ENCODE measurements around the gene LMCD1. TPM values are rescaled to one million over a fixed set of nuclear protein-coding genes. Genes with fewer than 3 reads are reported as not detected.
A peak's percentile ranks its signal among the peaks of the same experiment; 100 is the strongest.

LMCD1 gene
- total and polyA plus RNA-seq, 2 of the 4 experiments (the other 2 are of a cell fraction) = 50.0 to 53.8 TPM

DNA sequence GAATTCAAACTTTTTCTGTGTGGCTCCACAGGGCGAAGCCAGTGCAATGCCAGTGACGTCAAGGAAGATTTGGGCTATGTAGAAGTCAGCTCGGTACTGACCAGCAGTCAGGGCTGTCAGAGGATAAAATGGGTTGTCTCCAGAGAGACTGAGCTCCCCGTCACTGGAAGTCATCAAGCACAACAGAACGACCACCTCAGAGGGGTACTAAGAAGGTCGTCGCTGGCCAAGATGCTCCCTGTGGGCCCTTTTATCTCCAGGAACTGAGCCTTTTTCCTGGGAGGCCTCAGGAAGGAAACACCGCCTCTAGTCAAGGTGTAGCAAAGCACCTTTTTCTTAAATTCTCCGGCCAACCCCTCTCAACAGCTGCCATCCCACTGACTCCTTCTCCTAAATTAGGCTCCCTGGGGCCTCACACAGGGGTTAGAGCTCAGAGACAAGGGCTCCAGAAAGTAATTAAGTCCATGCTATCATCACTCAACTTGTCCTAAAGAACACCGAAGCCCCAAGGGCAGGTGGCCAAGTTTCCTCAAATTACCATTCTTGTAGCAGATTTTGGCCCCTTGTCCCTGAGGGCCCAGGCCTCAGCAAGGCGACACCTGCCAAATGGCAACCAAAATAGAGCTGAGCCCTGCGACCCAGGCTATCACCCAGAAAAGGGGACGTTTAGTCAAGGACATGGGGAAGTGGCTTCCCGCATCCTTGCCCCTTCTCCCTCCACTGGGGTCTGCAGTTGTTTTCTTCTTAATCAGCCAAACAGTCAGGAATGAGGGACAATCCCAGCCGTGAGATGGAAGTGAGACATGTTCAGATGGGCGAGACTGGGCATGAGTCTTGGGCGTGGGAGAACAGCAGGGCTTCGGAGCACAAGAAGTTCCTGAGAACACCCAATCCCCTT is 94.9 kb downstream of the LMCD1 start:
- intact Hi-C loops (cut with micrococcal nuclease) = no loop called here
- Histone ChIP-seq H2BK20ac (ENCODE audit: low read depth, low read length) (no peak overlapping the region), H4K20me1 (ENCODE audit: insufficient read depth, low read length) (no peaks in the 10 kb centered on the region), H2BK15ac (ENCODE audit: low read depth, low read length) (no peak overlapping the region), H2BK5ac (ENCODE audit: low read depth, low read length, poor library complexity, severe bottlenecking) (no peak overlapping the region), H2BK120ac (ENCODE audit: low read depth, low read length) (no peak overlapping the region), H3K9ac (ENCODE audit: low read depth, low read length) (no peak overlapping the region), H3K27me3 (ENCODE audit: control insufficient read depth, insufficient read depth, low read length) (peaks cover 2% of the 10 kb centered on the region; the same call in 1 of the 2 replicates), H3K79me1 (ENCODE audit: low read depth in 1 of 2, low read length in 2 of 2) (no peaks in the 10 kb centered on the region), H2AK9ac (replicated peaks; ENCODE audit: low read depth, low read length, poor library complexity) (peak overlapping the region; percentile 25), H3K56ac (ENCODE audit: extremely low read depth, insufficient read depth, low read length) (no peak overlapping the region), H4K8ac (ENCODE audit: low read depth in 2 of 2, low read length in 2 of 2) (no peak overlapping the region), H2AFZ (replicated peaks; ENCODE audit: low read length, poor library complexity) (no peak overlapping the region), H4K5ac (ENCODE audit: low read depth, low read length) (no peak overlapping the region), H3K4me2 (ENCODE audit: low read depth, low read length) (no peak overlapping the region), H4K91ac (ENCODE audit: insufficient read depth, low read depth, low read length) (no peak overlapping the region), H3K4me3 (ENCODE audit: insufficient read depth, low read depth, low read length) (no peak overlapping the region), H3K23ac (ENCODE audit: low read depth, low read length) (no peak overlapping the region), H3K18ac (ENCODE audit: low read depth, low read length) (no peak overlapping the region), H2AK5ac (ENCODE audit: low read depth, low read length) (no peak overlapping the region), H3K14ac (replicated peaks; ENCODE audit: low read depth, low read length) (no peak overlapping the region), H3K27ac (ENCODE audit: insufficient read depth, low read length) (no peak overlapping the region), H3K9me3 (ENCODE audit: control insufficient read depth, insufficient read depth, low read length) (no peaks in the 10 kb centered on the region), H3K36me3 (ENCODE audit: control insufficient read depth, insufficient read depth, low read length) (no peaks in the 10 kb centered on the region), H3K4ac (ENCODE audit: low read depth, low read length) (no peak overlapping the region), H3K9me1 (ENCODE audit: insufficient read depth, low read length) (no peaks in the 10 kb centered on the region), H3K4me1 (ENCODE audit: control insufficient read depth, insufficient read depth, low read length) (peaks cover 5% of the 10 kb centered on the region)
- no TSS peak for BruUV-seq (replicated peaks)
- in situ Hi-C loops (cut with MboI; ENCODE audit: low sequenced_read_pairs) = no loop called here
- no peak for DNase-seq
- POLR2A ChIA-PET (ENCODE audit: unreplicated experiment) = no interaction called here
- dilution Hi-C loops (cut with HindIII; ENCODE audit: low sequenced_read_pairs, unreplicated experiment) = no loop called here
- no peak for ATAC-seq (ENCODE audit: low read depth)
- CTCF ChIA-PET = no interaction called here
- WGBS, 2 experiments (ENCODE audit: extremely low coverage in 2 of 2, insufficient read length in 1 of 2) = 83% methylated on average over 10 of the region's 18 CpGs; no CpG with 5 or more reads in 1 of the 2 experiments
- TF ChIP-seq CEBPB (IDR thresholded peaks at IDR 0.05; ENCODE audit: low read depth, low read length) = no peak
- no peak for TF ChIP-seq POLR2A (IDR thresholded peaks at IDR 0.05; ENCODE audit: low read depth, low read length)
- no peak for TF ChIP-seq RFX5 (IDR thresholded peaks at IDR 0.05; ENCODE audit: low read depth, low read length)
- no peak for TF ChIP-seq CHD1 (IDR thresholded peaks at IDR 0.05; ENCODE audit: low read depth, low read length)
- no peak for TF ChIP-seq MXI1 (IDR thresholded peaks at IDR 0.05; ENCODE audit: borderline replicate concordance, low read depth, low read length)

Data from IMR-90 (cell line).